PFSK-1 (cell line): Measurements from ENCODE around the gene MRPL21.

Source experiments
- FOXP2 ChIP-seq: optimal IDR thresholded peaks from 2 replicates; pipeline ENCODE3; 2011; ENCODE audit warnings: borderline replicate concordance, control low read depth, inconsistent platforms; ENCODE audit not compliant: insufficient read depth; ENCODE audit errors: extremely low read length, extremely low read depth
- POLR2AphosphoS5 ChIP-seq: IDR thresholded peaks from 2 replicates; pipeline ENCODE4 v1.6.1; 2012; ENCODE audit warnings: low read depth, mild to moderate bottlenecking, control low read depth, low read length, moderate library complexity
- SIN3A ChIP-seq: IDR thresholded peaks from 2 replicates; pipeline ENCODE4 v1.6.1; 2012; ENCODE audit warnings: mild to moderate bottlenecking, low read length, moderate library complexity, borderline replicate concordance; ENCODE audit not compliant: insufficient read depth
- TF ChIP-seq, protein P1 (sequence below), 2 experiments: IDR thresholded peaks; 2 replicates each; pipeline versions ENCODE4 v1.6.1 to v1.8.0; 2011 to 2012; ENCODE audit warnings: low read depth in 2 of 2, low read length in 2 of 2, control low read depth in 1 of 2, inconsistent platforms in 1 of 2, mild to moderate bottlenecking in 1 of 2, moderate library complexity in 1 of 2; ENCODE audit not compliant: insufficient read depth in 1 of 2

DNA sequence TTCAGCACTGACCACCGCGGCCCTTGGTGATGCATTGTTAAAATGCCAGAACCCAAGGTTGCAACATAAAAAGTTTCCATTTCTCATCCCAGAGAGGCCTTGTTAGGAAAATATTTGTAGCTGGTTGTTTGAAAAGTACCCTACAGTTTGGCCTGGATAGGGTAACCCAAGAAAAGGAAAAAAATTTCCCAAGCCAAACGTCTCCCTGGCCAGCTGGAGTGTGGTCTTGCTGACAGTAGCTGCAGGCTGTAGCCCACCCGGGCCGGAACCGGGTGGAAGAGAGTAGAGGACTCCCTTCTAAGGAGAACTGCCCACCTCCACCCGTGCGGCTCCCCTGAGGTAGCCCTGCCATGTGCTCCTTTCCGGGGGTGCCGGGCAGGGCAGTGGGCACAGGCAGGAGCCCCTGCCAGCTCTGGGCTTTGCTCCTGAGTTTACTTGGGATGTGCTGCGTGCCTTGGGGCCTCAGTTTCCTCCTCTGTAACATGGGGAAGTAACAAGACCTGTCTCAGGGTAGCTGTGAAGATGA is 38.5 kb upstream of the MRPL21 start:
- TF ChIP-seq POLR2AphosphoS5 (no peak), SIN3A (no peak), FOXP2 (no peak)
- TF ChIP-seq, protein P1, sequence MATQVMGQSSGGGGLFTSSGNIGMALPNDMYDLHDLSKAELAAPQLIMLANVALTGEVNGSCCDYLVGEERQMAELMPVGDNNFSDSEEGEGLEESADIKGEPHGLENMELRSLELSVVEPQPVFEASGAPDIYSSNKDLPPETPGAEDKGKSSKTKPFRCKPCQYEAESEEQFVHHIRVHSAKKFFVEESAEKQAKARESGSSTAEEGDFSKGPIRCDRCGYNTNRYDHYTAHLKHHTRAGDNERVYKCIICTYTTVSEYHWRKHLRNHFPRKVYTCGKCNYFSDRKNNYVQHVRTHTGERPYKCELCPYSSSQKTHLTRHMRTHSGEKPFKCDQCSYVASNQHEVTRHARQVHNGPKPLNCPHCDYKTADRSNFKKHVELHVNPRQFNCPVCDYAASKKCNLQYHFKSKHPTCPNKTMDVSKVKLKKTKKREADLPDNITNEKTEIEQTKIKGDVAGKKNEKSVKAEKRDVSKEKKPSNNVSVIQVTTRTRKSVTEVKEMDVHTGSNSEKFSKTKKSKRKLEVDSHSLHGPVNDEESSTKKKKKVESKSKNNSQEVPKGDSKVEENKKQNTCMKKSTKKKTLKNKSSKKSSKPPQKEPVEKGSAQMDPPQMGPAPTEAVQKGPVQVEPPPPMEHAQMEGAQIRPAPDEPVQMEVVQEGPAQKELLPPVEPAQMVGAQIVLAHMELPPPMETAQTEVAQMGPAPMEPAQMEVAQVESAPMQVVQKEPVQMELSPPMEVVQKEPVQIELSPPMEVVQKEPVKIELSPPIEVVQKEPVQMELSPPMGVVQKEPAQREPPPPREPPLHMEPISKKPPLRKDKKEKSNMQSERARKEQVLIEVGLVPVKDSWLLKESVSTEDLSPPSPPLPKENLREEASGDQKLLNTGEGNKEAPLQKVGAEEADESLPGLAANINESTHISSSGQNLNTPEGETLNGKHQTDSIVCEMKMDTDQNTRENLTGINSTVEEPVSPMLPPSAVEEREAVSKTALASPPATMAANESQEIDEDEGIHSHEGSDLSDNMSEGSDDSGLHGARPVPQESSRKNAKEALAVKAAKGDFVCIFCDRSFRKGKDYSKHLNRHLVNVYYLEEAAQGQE (IDR thresholded peaks at IDR 0.05; ENCODE audit: insufficient read depth in 1 of 2, low read depth in 2 of 2, low read length in 2 of 2) = no peak
